Small intestine (tissue), 7 donors: Measurements from ENCODE around the gene GSG1L2. TPM values are rescaled to one million over a fixed set of nuclear protein-coding genes. Genes with fewer than 3 reads are reported as not detected.

ENCODE experiments used
- DNase-seq, 2 donors: peaks; one replicate each; pipeline versions ENCODE4 v3.0.0 to v3.0.0-alpha.2; 2013
- FAIRE-seq: peaks from 2 replicates; lab custom pipeline; 2012; peaks lifted over from hg19 to GRCh38; lab: Jason Lieb, UNC
- H3K27ac ChIP-seq, 3 donors: one replicate each; pipeline ENCODE4 v1.5.1; 2013; ENCODE audit warnings: low read length in 2 of 3, mild to moderate bottlenecking in 2 of 3, control low read depth in 1 of 3, inconsistent platforms in 1 of 3, low read depth in 1 of 3, moderate library complexity in 1 of 3
- H3K27me3 ChIP-seq, 3 donors: one replicate each; pipeline ENCODE4 v1.6.1; 2013; ENCODE audit warnings: low read length in 3 of 3, inconsistent platforms in 1 of 3; ENCODE audit not compliant: control insufficient read depth in 3 of 3, insufficient read depth in 3 of 3
- H3K36me3 ChIP-seq, 3 donors: one replicate each; pipeline ENCODE4 v1.6.1; 2013; ENCODE audit warnings: low read length in 3 of 3, inconsistent platforms in 1 of 3, low read depth in 1 of 3, mild to moderate bottlenecking in 1 of 3, moderate library complexity in 1 of 3; ENCODE audit not compliant: control insufficient read depth in 3 of 3, insufficient read depth in 2 of 3
- H3K4me1 ChIP-seq, 3 donors: one replicate each; pipeline ENCODE4 v1.6.1; 2013; ENCODE audit warnings: low read length in 2 of 3, inconsistent platforms in 1 of 3, low read depth in 1 of 3, mild to moderate bottlenecking in 1 of 3, moderate library complexity in 1 of 3; ENCODE audit not compliant: control insufficient read depth in 3 of 3, insufficient read depth in 2 of 3
- H3K4me3 ChIP-seq, 3 donors: one replicate each; pipeline ENCODE4 v1.5.1; 2013; ENCODE audit warnings: low read length in 3 of 3, control low read depth in 1 of 3, inconsistent platforms in 1 of 3, low read depth in 1 of 3, mild to moderate bottlenecking in 1 of 3, moderate library complexity in 1 of 3
- H3K9me3 ChIP-seq, 2 donors: one replicate each; pipeline ENCODE4 v1.6.1; 2013; ENCODE audit warnings: low read depth in 1 of 2, low read length in 1 of 2; ENCODE audit not compliant: control insufficient read depth in 2 of 2, insufficient read depth in 1 of 2
- WGBS, 3 donors: extraction: QIAGEN DNeasy Blood & Tissue Kit; methylation state at CpG; one replicate each; pipeline ENCODE4 v1.1.7; 2013; 5-methylcytosine and 5-hydroxymethylcytosine counted together
- polyA plus RNA-seq, 4 donors: library from polyadenylated mRNA; stranded (reverse) in 3 of 4; unstranded in 1 of 4; fragments of 200-250 nt in 3 of 4; fragments of 120-200 nt in 1 of 4; gene quantifications; one replicate each; pipeline versions ENCODE4 v1.2.1 to v1.2.3, GENCODE V29; 2013
- donor health status: healthy with polysubstance abuse.
- donor health status: control.
- donor health status: control.
- donor health status: Bipolar disorder and iron deficiency.
- donor health status: healthy.

Gene GSG1L2
- polyA plus RNA-seq, 4 donors, result not detected

GRCh38 chr17:9760266-9760665 lies 61.6 kb downstream of the GSG1L2 start:
- no peak overlapping the region for H3K4me3 ChIP-seq
- no peak for FAIRE-seq
- no peaks in the 10 kb centered on the region for H3K36me3 ChIP-seq
- H3K9me3 ChIP-seq, result no peaks in the 10 kb centered on the region
- H3K4me1 ChIP-seq, result no peaks in the 10 kb centered on the region
- peaks cover 0 to 2% (median 0%) of the 10 kb centered on the region in 3 donors for H3K27me3 ChIP-seq
- WGBS, 3 donors, result 63 to 81% (median 67%) methylated on average over 1 of the region's 1 CpG
- DNase-seq, result no peak
- no peak overlapping the region for H3K27ac ChIP-seq

GRCh38 chr17:9755083-9755482 lies 66.8 kb downstream of the GSG1L2 start:
- peaks cover 0 to under 1% (median 0%) of the 10 kb centered on the region in 3 donors for H3K27me3 ChIP-seq
- H3K9me3 ChIP-seq, result no peaks in the 10 kb centered on the region
- FAIRE-seq (no peak), DNase-seq (no peak)
- 56 to 70% (median 59%) methylated on average over 3 of the region's 3 CpGs for WGBS, 3 donors
- no peak overlapping the region for H3K27ac ChIP-seq
- no peak overlapping the region for H3K4me3 ChIP-seq
- no peaks in the 10 kb centered on the region for H3K36me3 ChIP-seq
- H3K4me1 ChIP-seq, result no peaks in the 10 kb centered on the region

Other genes starting within 250 kb of the GSG1L2 start
- gene STX8, start 246.3 kb downstream of the GSG1L2 start, polyA plus RNA-seq, result 10 to 100 TPM; 35.3 to 72.2 (median 51.8) TPM
- gene CFAP52, start 245.4 kb downstream of the GSG1L2 start, polyA plus RNA-seq, result under 1 TPM in 1 of 4 donors, not detected in 3; 0.71 TPM
- gene USP43, start 176.6 kb downstream of the GSG1L2 start, polyA plus RNA-seq, result 10 to 100 TPM in 2 of 4 donors, 1 to 10 TPM in 2; 4.5 to 16.1 (median 8.3) TPM
- gene DHRS7C, start 30.5 kb downstream of the GSG1L2 start, polyA plus RNA-seq, result 1 to 10 TPM in 1 of 4 donors, under 1 TPM in 2, not detected in 1; 0.15 to 1.1 (median 0.50) TPM
- gene GLP2R, start 3.8 kb upstream of the GSG1L2 start, polyA plus RNA-seq, result 1 to 10 TPM in 3 of 4 donors, under 1 TPM in 1; 0.67 to 3.5 (median 3.2) TPM
- under 1 TPM in 2 of 4 donors, not detected in 2; 0.12 to 0.38 TPM for gene RCVRN, start 83.2 kb upstream of the GSG1L2 start, polyA plus RNA-seq